HG02970 (cell line): ENCODE measurements around the gene DCDC2C.

ENCODE experiments used
- ATAC-seq: cut with Tn5 transposase; IDR thresholded peaks from one replicate; pipeline ENCODE4 v1.9.1; 2021; ENCODE audit warnings: mild to moderate bottlenecking, moderate library complexity, moderate number of reproducible peaks; ENCODE audit not compliant: unreplicated experiment, low FRiP score

Gene DCDC2C

DNA sequence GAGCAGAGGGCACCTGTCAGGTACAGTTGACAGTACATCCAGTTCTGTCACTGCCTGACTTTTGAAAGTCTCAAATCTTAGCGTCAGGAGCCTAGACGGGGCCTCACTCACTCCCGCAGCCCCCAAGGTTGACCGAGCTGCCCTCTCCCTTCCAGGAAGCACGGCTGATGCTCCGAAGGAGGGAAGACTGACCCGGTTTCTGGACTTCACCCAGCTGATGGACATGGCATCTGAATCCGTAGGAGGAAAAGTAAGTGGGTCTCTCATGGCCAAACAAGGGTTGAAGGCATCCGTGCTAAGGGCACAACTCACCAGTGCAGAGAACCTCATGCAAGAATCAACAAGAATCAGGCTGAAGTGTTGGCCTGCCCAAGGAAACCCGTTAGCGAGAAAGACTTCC lies 32.4 kb upstream of the DCDC2C start:
- ATAC-seq, result no peak

DNA sequence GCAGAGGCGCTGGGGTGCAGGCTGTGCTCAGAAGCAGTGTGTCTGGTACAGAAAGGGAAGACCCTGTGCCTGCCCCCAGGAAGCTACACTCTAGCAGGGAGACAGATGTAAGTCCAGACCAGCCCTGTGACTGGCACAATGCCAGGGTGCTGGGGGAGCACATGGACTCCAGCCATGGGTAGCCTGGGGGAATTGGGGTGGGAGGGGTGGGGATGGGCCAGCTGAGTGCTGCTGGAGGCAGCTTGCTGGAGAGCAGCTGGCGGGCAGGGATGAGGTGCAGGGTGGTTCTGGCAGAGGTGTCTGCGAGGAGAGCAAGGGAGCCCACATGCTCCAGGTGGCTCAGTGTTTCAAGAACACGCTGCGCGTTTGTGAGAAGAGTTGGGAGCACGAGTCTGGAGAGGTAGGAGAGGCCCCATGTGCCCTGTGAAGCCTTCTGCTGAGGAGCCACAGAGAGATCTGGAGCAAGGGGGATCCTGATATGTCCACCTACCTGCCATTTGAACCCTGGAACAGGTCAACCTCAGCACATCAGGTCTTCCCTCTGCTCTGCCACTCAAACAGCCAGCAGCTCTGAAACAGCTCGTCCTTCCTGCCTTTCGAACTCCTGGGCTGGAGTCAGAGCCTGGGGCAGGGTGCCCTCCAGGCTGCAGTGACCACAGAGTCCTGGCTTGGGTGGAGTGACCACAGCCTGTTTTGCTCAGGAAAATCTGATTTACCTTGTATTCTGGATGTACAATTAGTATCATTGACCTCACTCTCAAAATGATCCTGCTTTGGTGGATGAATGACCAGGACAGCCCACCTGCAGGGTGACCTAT lies 30.3 kb upstream of the DCDC2C start:
- ATAC-seq, result no peak

DNA sequence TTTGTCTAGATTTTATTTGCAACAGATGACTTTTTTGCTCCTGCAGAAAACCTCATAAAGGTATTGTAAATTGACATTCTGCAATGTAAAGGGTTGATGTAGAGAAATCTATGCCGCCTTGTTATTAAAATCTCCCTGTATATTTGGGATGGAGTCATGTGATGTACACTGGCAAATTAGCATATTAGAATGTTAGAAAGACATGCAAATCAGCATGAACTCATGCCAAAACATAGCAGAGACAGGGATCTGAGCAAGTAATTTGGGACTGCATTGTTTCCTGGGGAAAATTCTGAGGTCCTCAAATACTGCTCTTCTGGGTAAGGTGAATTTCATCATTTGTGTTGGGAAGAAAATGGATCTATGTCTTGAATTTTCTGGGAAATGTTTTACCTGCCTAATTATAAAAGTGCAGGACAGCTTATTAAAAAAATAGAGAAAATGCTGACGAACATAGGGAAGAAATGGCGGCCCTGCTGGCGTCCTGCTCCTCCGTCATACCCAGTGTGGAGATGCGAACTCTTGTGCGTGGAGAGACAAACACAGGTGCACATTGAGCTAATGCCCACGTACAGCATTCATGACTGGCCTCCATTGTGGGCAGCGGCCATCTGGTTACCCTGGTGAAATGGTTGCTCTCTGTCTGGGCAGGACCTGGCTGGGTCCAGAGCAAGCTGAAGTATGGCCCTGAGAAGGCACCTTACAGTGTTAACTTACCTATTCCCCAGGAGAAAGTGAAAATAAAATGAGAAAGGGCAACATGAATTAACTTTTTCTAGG lies 29.1 kb upstream of the DCDC2C start:
- ATAC-seq, result no peak

DNA sequence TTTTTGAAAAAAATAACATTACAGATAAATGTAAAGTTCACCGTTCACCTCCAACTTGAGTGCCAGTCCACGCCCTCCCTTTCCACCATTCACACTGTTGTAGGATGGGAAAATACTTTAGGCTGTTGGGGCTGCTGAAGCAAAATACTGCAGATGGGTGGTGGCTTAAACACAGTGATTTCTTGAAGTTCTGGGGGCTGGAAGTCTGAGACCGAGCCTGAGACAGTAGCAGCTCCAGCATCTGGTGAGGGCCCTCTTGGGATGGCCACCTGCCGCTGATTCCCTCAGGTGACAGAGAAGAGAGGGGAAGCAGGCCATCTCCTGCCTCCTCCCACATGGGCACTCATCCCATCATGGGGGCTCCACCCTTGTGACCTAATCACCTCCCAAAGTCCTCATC lies 27.7 kb upstream of the DCDC2C start:
- ATAC-seq, result no peak

DNA sequence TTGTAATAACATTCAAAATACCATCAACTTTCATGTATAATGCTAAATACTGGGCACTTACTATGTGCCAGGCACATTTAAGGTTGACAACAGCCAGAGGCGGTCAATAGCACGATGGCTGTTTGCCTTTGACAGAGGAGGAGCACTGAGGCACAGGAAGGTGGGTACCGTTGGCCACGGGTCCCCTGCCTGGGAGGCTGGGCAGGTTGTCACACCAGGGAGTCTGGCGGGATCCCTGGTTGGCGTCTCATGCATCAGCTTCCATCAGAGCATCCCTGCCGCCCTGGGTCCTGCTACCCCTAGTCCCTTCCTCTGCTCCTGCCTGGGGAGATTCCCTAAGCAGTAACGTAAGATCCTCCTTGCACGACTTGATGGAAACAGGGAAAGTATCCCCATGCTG lies 25.9 kb upstream of the DCDC2C start:
- no peak for ATAC-seq

DNA sequence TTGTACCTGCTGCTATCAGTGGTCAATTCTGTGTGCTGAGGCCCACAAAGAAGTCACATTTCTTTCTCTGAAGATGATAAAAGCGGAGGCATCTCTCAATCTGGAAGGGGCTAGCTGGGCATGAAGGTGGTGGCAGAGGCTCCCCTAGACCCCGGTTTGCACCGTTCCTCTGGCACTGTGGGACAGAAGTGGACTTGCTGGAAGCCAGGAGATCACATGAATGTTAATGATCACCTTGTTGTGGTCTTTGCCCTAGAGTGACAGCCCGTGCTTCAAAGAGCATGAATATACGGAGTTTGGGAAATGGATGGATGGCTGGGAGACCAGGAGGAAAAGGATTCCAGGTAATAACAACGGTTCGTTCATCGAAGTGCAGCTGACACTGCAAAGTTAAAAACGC lies 25.2 kb upstream of the DCDC2C start:
- ATAC-seq, result no peak

DNA sequence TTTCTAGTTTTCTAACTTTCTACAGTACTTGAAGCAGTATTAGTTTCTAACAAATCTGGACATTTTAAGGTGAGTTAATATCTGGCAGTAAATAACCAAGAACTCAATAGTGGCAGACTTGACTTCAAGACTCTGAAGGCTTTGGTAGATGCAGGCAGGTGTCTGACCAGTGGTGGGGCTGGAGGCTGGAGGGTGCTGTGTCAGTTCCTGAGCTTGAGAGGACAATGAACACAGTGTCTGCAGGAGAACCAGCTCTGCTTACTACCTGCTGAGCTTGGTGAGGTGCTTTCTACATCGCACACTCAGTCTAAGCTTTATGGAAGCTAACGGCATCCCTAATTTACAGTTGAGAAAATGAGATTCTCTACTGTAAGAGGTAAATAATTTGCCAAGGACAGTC lies 24.2 kb upstream of the DCDC2C start:
- no peak for ATAC-seq

DNA sequence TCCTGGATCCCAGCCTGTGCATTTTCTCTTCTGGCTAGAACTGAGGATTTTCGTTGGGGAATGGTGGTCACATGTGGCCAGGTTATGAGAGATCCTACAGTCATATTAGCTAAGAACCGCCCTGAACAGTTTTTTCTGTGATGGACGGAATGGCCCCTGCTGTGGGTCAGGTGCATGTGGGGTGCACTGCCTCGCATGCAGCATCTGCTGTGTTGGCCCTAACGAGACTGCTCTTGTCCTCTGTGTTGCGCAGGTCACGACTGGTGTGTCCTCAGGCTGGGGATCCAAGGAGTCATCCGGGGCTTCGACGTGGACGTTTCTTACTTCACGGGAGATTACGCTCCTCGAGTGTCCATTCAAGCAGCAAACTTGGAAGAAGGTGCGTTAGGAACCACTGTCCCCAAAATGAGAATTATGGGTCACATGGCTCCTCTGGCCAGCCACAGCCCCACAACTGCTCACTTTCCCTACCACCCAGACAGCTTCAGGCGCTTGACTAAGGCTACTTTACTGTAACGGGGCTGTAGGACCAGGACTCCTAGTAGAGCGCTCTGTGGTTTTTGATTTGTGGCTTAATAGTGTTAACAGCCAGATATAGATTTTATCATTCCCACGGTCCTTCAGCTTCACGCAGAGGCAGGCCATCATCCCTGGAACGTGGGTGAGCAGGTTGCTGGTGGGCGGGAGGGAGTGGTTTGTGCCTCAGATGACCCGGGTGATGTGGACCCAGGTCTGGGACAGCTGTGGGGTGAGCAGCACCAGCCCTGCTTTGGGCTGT lies 23.6 kb upstream of the DCDC2C start:
- ATAC-seq, result no peak

DNA sequence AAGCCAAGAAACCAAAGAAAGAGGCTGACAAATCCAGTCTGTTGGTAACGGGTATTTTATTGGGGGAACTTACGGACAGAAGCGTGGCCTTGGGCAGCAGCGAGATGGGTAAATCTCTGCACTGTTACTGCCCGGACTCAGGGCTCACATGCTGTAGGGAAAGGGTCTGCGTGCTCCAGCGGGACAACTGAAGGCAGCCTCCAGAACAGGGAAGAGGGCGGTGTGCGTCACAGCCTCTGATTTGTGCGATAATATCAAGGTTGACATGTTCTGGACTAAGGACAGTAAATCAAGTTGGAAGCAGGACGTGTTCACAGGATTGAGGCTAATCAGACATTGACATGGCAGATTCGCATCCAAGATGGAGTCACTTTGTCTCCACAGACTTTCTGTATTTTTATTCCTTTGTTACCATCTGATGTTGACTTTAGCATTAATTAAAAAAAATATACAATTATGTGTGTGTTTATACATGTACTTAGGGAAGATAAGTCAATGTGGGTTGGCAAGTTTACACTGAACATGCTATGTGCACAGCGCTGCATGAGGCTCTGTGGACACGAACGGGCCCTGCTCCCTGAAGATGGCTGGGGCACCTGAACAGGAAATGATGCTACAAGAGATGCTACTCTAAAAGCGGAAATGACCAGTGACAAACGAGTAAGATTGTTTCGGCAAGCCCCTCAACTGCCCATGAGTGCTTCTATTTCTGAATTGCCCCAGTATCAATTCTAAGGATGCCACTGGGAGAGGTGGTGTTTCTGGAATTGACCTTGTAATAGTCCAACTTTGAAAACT lies 22.6 kb upstream of the DCDC2C start:
- ATAC-seq, result no peak

DNA sequence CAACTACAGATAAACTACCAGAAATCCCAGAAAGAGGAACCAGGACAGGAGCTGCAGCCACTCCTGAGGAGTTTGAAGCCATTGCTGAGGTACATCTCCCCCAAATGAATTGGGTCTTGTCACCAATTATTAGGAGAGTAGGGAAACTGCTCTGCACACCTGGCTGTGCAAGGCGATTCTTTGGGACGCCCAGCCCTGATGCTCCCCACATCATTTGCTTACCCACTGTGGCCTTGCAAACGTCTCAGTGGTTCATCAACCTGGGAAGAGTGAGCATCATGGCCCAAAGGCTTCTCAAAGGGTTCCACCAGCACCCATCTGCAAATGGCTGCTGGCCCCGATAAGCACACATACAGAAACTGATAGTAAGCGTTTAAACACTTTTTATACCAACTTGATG lies 21.8 kb upstream of the DCDC2C start:
- ATAC-seq, result no peak

DNA sequence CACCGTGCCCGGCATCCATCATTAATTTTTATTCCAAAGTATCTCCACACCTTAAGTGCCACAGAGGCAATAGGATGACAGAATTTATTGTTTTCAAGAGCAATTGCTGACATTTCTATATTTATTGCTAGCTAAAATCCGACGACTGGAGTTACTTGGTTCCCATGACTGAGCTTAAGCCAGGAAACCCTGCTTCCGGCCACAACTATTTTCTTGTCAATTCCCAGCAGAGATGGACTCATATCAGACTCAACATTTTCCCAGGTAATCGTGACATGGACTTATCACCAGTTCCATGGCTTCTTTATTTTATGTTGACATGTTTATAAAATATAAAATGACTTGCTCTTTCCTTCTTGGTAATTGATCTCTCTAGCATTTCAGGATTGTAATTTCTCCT lies 20.6 kb upstream of the DCDC2C start:
- no peak for ATAC-seq

DNA sequence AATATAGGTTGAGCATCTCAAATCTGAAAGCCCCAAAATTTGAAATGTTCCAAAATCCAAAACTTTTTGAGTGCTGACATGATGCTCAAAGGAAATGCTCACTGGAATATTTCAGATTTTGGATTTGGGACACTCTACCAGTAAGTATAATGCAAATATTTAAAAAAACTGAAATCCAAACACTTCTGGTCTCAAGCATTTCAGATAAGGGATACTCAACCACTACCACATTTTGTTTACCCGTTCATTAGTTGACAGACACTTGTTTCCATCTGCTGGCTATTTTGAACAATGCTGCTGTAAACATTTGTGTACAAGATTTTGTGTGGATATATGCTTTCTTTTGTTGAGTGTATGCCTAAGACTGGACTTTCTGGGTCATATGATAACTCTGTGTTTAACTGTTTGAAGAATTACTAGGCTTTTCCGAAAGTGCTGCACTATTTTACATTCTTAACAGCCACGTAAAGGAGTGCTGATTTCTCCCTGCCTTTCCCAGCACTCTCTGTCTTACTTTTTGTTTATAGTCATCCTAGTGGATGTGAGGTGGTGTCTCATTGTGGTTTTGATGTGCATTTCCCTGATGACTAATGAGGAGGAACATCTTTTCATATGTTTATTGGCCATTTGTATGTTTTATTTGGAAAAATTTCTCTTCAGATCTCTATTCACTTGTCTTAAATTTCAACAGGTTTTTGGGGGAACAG lies 19.5 kb upstream of the DCDC2C start:
- ATAC-seq, result no peak

DNA sequence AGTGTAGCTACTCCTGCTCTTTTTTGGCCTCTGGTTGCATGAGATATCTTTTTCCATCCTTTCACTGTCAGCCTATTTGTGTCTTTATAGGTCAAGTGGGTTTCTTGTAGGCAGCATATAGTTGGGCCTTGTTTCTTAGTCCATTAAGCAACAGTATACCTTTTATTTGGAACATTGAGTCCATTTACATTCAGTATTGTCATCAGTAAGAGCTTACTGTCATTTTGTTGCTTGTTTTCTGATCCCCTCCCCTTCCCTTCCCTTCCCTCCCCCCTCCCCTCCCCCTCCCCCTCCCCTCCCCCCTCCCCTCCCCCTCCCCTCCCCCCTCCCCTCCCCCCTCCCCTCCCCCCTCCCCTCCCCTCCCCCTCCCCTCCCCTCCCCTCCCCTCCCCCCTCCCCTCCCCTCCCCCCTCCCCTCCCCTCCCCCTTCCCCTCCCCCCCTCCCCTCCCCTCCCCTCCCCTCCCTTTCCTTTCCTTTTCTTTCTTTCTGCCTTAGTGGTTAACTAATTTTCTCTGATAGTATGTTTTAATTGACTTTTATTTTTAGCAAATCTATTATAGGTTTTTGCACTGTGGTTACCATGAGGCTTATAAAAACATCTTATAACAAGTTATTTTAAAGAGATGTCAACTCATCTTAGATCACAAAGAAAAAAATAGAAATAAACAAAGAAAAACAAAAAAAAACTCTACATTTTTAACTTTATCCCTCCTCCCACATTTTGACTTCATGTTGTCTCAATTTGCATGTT lies 13.2 kb upstream of the DCDC2C start:
- ATAC-seq, result no peak

DNA sequence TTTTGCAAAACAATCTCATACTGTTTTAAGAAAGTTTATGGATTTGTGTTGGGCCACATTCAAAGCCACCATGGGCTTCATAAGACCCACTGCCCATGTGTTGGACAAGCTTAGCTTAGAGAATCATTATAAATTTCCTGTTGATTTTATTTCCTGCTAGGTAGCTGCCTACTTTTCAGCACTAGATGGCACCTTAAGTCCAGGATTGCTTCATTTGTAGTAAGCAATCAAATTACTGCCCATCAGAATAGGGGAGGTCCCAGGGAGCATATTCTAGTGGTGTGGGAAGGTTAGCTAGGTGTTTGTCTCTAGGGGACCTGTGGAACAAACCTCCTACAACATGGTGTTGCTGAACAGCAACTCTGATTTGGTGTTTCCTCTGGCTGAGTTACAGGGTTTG lies 11.0 kb upstream of the DCDC2C start:
- ATAC-seq, result no peak

DNA sequence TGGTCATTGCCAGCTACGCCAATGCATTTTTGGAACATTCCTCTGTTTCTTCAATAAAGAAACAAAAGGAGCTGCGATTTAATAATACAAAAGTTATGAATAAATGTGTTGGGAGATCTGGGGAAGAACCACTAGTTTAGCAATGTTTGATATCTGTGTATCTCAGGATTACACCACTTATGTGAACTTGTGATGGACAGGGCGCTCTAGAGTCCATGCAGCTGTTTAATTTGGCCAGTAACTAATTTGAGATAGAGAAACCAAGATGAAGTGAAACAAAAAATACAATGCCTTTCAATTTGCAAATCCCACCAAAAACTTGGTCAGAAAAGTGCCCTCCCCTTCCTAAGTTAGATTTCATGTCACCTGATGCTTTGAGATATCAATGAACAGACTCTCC lies 6.8 kb upstream of the DCDC2C start:
- ATAC-seq, result no peak

DNA sequence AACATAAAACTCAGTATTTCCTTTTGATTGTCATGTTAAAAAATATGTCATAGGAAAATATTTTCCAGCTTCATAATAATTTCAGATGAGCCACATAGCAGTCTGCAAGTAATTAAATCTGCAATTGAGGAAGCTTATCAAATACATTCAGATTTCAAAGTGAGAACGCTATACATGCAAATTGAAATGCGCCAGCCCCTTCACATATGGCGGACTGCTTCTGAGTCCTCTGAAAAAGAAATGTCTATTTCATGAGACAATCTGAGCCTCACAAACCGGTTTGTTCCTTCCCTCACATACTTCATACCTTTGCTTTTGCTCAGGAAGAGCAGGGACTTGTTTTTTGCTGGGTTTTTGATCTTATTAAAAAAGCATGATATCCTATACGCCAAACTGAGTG lies 2.3 kb upstream of the DCDC2C start:
- ATAC-seq, result no peak

DNA sequence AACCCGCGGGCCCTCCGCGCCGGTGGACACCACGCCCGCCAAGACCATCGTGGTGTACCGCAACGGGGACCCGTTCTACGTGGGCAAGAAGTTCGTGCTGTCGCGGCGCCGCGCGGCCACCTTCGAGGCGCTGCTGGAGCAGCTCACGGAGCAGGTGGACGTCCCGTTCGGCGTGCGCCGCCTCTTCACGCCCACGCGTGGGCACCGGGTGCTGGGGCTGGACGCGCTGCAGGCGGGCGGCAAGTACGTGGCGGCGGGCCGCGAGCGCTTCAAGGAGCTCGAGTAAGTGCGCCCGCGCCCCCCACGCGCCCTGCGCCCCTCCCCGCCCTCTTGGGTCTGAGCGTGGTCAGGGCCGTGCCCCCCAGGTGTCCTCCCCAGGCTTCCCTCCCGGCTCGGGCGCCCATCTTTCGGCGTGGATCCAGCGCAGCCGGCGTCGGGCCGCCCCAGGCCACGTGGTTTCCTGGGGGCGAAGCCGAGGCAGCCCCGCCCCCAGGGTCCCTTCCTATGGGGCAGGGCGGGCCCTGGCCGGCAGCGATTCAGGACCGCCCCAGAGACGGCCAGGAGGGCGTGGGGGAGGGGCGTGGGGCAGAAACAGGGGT lies 481 bp downstream of the DCDC2C start:
- ATAC-seq, result no peak

DNA sequence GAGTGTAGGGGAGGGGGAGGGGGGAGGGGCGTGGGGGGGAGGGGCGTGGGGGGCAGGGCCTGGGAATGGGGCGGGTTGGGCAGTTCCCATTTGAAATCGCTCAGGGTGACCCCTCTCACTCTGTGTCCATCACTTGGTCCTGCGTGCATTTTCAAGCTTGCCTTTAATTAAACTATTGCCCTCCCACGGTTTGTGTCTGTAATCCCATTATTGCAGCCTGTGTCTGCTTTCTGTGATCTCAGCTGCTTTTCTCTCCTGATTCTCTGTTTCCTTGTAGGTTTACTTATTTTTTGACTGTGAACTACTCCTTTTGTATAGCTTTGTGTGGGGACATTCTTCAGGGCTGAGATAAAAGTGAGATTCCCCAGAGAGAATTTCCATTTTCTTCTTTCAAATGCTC lies 1.3 kb downstream of the DCDC2C start:
- ATAC-seq, result no peak

DNA sequence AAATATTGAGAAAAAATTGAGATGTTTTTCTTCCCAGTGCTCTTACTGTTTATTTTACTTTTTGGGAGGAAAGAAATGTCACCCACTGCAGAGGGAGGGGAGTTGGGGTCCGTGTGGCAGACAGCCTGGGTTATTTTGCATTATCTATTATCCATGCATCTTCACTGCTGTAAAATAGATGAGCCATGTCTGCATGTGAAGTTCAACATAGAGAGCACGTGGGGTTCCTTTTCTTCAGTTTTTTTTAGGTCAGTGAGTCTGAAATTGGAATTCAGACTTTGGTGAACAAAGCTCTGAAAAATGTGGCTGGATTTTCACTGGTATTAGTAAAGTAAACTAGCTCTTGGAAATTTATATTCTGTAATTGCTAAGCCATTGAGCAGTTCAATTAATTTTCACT lies 2.4 kb downstream of the DCDC2C start:
- ATAC-seq, result no peak
